PC-3 (cell line): ENCODE data around the gene C2orf78. TPM values are rescaled to one million over a fixed set of nuclear protein-coding genes. Genes with fewer than 3 reads are reported as not detected.

ENCODE experiments used
- ATAC-seq: fragments of 200-7000 bp; cut with Tn5 transposase; 2 replicates; pipeline ENCODE4 v1.9.1; 2020; ENCODE audit warnings: mild to moderate bottlenecking, moderate library complexity
- BruUV-seq: library from RNA; stranded (reverse); fragments of 400-500 nt; replicated peaks from 2 replicates; lab custom pipeline; 2021; lab: Mats Ljungman, UMichigan
- CTCF ChIA-PET: fragments of 300-600 bp; sonication (Branson Sonifier 250); formaldehyde crosslinking; loops from one replicate; lab custom pipeline; 2022; ENCODE audit warnings: antibody characterized with exemption; lab: Charles Lee
- POLR2A ChIA-PET: fragments of 300-600 bp; sonication (Branson Sonifier 250); formaldehyde crosslinking; loops from one replicate; lab custom pipeline; 2022; ENCODE audit warnings: antibody characterized with exemption; ENCODE audit not compliant: unreplicated experiment; lab: Charles Lee
- DNase-seq: peaks from one replicate; pipeline ENCODE4 v3.0.0-alpha.2; 2015
- H2AFZ ChIP-seq: fragments of 300-600 bp; sonication (generic); 2 replicates; pipeline ENCODE4 v1.6.0; 2016; ENCODE audit warnings: antibody characterized with exemption, low read length
- H3F3A ChIP-seq: fragments of 300-600 bp; sonication (generic); one replicate; pipeline ENCODE4 v1.6.0; 2017; ENCODE audit warnings: antibody characterized with exemption, low read length, control low read depth, mild to moderate bottlenecking; ENCODE audit not compliant: unreplicated experiment
- H3K27ac ChIP-seq: fragments of 300-600 bp; sonication (generic); 2 replicates; pipeline ENCODE4 v1.5.1; 2016; ENCODE audit warnings: mild to moderate bottlenecking, low read length
- H3K27me3 ChIP-seq: fragments of 300-600 bp; sonication (generic); 2 replicates; pipeline ENCODE4 v1.6.1; 2016; ENCODE audit warnings: low read length, mixed read lengths
- H3K36me3 ChIP-seq: fragments of 300-600 bp; sonication (generic); 2 replicates; pipeline ENCODE4 v1.6.1; 2016; ENCODE audit warnings: low read depth, mixed run types, low read length, mixed read lengths
- H3K4me1 ChIP-seq: fragments of 300-600 bp; sonication (generic); 2 replicates; pipeline ENCODE4 v1.5.1; 2016; ENCODE audit warnings: low read length; ENCODE audit not compliant: insufficient read depth
- H3K4me2 ChIP-seq: fragments of 300-600 bp; sonication (generic); 2 replicates; pipeline ENCODE4 v1.6.0; 2016; ENCODE audit warnings: low read length
- H3K4me3 ChIP-seq: fragments of 300-600 bp; sonication (generic); 2 replicates; pipeline ENCODE4 v1.5.1; 2016; ENCODE audit warnings: mild to moderate bottlenecking, low read length, mixed read lengths
- H3K79me2 ChIP-seq: fragments of 300-600 bp; sonication (generic); 2 replicates; pipeline ENCODE4 v1.6.1; 2017; ENCODE audit warnings: low read length, mixed read lengths
- H3K9ac ChIP-seq: fragments of 300-600 bp; sonication (generic); 2 replicates; pipeline ENCODE4 v1.6.0; 2016; ENCODE audit warnings: mild to moderate bottlenecking, low read length
- H3K9me2 ChIP-seq: fragments of 300-600 bp; sonication (generic); replicated peaks from 2 replicates; pipeline ENCODE4 v1.6.1; 2016; ENCODE audit warnings: mixed run types, low read length, mixed read lengths
- H3K9me3 ChIP-seq: fragments of 300-600 bp; sonication (generic); 2 replicates; pipeline ENCODE4 v1.6.1; 2016; ENCODE audit warnings: low read length, mixed read lengths
- H4K20me1 ChIP-seq: fragments of 300-600 bp; sonication (generic); 2 replicates; pipeline ENCODE4 v1.6.1; 2016; ENCODE audit warnings: low read length, mixed read lengths
- EZH2 ChIP-seq: fragments of 300-600 bp; sonication (generic); IDR thresholded peaks from one replicate; pipeline ENCODE4 v1.6.1; 2017; ENCODE audit warnings: antibody characterized with exemption, mild to moderate bottlenecking, low read length; ENCODE audit not compliant: unreplicated experiment
- EZH2phosphoT487 ChIP-seq: fragments of 300-600 bp; sonication (generic); IDR thresholded peaks from 2 replicates; pipeline ENCODE4 v1.6.1; 2018; ENCODE audit warnings: mild to moderate bottlenecking, antibody characterized with exemption, low read length, borderline replicate concordance
- intact Hi-C: fragments of 100-400 bp; cut with micrococcal nuclease; formaldehyde crosslinking; loops from 2 replicates; pipeline ENCODE4 v1.9.0; 2023
- total RNA-seq: library from RNA; depleted of rRNA; stranded (reverse); fragments of >200 nt; gene quantifications from 2 replicates; pipeline ENCODE4 v1.2.3, GENCODE V29; 2014
- TF ChIP-seq, protein P1 (sequence below): fragments of 300-600 bp; sonication (generic); conservative IDR thresholded peaks from 2 replicates; pipeline ENCODE4 v1.5.1; 2017; ENCODE audit warnings: antibody characterized with exemption, low read depth, mild to moderate bottlenecking, low read length

The C2orf78 gene
- total RNA-seq, 1 experiment from 2014 or later = not detected

DNA sequence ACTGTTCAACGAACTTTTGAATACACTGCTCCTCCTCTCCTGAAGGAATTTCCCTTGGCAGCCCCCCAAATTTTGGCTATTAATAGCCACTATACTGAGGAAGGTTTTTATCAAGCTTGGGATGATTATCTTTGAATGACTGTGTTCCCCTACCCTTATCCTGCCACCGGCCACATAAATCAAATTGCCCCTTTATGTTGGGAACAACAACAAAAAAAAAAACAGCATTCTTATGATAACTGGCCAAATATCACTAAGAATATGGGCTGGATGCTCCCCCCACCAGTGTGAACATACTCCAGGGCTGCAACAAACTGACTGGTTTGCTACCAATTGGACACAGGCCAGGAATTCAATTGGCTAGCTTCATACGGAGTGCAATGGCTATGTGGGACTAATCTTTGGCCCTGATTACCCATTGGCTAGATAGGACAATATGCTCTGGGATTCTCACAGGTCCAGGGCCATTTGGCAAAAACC, 24.7 kb upstream of the C2orf78 start:
- Histone ChIP-seq H3K4me1 (no peaks in the 10 kb centered on the region), H3K36me3 (peaks cover 45% of the 10 kb centered on the region), H3K27me3 (no peaks in the 10 kb centered on the region), H3K79me2 (no peaks in the 10 kb centered on the region), H3K9ac (no peak overlapping the region), H3K9me2 (no peaks in the 10 kb centered on the region), H4K20me1 (no peaks in the 10 kb centered on the region), H3K4me3 (no peak overlapping the region), H2AFZ (no peak overlapping the region), H3K9me3 (0 out of 2 replicates have a peak, but pooled peaks cover 5% of the 10 kb centered on the region), H3K4me2 (no peak overlapping the region), H3F3A (no peaks in the 10 kb centered on the region), H3K27ac (no peak overlapping the region)
- CTCF ChIA-PET = no interaction called here
- DNase-seq (no peak), ATAC-seq (no peak)
- POLR2A ChIA-PET = no interaction called here
- BruUV-seq = no TSS peak
- intact Hi-C loops = no loop called here
- no peak for TF ChIP-seq EZH2
- TF ChIP-seq EZH2phosphoT487 = no peak
- TF ChIP-seq, protein P1, sequence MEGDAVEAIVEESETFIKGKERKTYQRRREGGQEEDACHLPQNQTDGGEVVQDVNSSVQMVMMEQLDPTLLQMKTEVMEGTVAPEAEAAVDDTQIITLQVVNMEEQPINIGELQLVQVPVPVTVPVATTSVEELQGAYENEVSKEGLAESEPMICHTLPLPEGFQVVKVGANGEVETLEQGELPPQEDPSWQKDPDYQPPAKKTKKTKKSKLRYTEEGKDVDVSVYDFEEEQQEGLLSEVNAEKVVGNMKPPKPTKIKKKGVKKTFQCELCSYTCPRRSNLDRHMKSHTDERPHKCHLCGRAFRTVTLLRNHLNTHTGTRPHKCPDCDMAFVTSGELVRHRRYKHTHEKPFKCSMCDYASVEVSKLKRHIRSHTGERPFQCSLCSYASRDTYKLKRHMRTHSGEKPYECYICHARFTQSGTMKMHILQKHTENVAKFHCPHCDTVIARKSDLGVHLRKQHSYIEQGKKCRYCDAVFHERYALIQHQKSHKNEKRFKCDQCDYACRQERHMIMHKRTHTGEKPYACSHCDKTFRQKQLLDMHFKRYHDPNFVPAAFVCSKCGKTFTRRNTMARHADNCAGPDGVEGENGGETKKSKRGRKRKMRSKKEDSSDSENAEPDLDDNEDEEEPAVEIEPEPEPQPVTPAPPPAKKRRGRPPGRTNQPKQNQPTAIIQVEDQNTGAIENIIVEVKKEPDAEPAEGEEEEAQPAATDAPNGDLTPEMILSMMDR = no peak

DNA sequence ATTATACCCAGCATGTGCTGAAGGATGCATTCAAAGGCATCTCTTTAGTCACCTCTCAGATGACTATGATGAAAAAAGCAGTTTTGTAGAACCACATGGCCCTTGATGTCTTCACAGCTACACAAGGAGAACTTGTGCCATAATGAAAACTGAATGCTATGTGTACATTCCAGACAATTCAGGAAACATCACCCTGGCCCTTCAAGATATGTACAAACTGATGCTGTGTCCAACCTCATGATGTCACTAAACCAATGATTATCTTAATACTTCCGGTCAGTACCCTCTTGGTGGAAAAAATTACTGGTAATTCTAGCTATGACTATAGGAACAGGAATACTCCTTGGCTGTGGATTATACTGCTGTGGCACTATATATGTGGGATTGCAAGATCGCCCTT, 24.1 kb upstream of the C2orf78 start:
- Histone ChIP-seq H3F3A (no peaks in the 10 kb centered on the region), H3K27me3 (no peaks in the 10 kb centered on the region), H3K9ac (no peak overlapping the region), H3K9me3 (0 out of 2 replicates have a peak, but pooled peaks cover 5% of the 10 kb centered on the region), H3K4me2 (no peak overlapping the region), H4K20me1 (no peaks in the 10 kb centered on the region), H3K4me3 (no peak overlapping the region), H3K27ac (no peak overlapping the region), H3K36me3 (peaks cover 44% of the 10 kb centered on the region), H3K79me2 (no peaks in the 10 kb centered on the region), H3K9me2 (no peaks in the 10 kb centered on the region), H2AFZ (no peak overlapping the region), H3K4me1 (no peaks in the 10 kb centered on the region)
- ChIA-PET POLR2A (no interaction called here), CTCF (no interaction called here)
- no peak for ATAC-seq
- no TSS peak for BruUV-seq
- no peak for DNase-seq
- intact Hi-C loops = no loop called here
- TF ChIP-seq EZH2 (no peak), EZH2phosphoT487 (no peak)
- TF ChIP-seq, protein P1 = no peak

DNA sequence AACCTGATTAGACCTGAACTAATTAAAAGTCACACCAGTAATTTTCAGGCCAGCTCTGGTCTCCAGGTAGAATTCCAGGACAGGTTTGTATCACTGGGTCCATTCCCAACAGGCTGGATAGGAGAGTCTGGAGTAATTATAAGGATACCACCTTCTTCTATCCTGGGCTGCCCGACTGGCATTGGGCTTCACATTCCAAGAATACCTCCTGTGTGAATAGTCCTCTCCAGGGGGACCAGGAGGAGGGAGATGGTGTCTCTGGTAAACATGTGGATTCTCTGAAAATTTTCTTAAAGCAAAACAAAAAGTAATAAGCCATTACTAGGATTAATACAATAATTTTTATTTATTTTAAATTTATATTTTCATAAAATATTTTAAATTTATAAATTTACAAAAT, 21.4 kb upstream of the C2orf78 start:
- Histone ChIP-seq H3K9ac (no peak overlapping the region), H3F3A (no peaks in the 10 kb centered on the region), H3K27ac (no peak overlapping the region), H3K36me3 (peaks cover 44% of the 10 kb centered on the region), H4K20me1 (no peaks in the 10 kb centered on the region), H3K4me3 (no peak overlapping the region), H3K79me2 (no peaks in the 10 kb centered on the region), H3K4me1 (no peaks in the 10 kb centered on the region), H2AFZ (no peak overlapping the region), H3K9me3 (no peaks in the 10 kb centered on the region), H3K9me2 (no peaks in the 10 kb centered on the region), H3K4me2 (no peak overlapping the region), H3K27me3 (no peaks in the 10 kb centered on the region)
- POLR2A ChIA-PET = interaction anchor here (0.6 kb wide), 1 partner anchor 692 kb away, joined by 3 read pairs; the partner anchor contains the start of gene INO80B
- intact Hi-C loops = no loop called here
- no peak for DNase-seq
- no peak for ATAC-seq
- no TSS peak for BruUV-seq
- CTCF ChIA-PET = no interaction called here
- TF ChIP-seq EZH2 (no peak), EZH2phosphoT487 (no peak)
- TF ChIP-seq, protein P1 = no peak
